Measurements from ENCODE around the gene HLA-E. TPM values are rescaled to one million over a fixed set of nuclear protein-coding genes. Genes with fewer than 3 reads are reported as not detected.
"Not testable (repeated sequence)": the region's sequence is repeated elsewhere in the genome, so short reads cannot be mapped to it uniquely, and the experiment has no call there.

Gene HLA-E
- total RNA-seq, 1 donor from 2014 or later: 94.9 TPM

DNA sequence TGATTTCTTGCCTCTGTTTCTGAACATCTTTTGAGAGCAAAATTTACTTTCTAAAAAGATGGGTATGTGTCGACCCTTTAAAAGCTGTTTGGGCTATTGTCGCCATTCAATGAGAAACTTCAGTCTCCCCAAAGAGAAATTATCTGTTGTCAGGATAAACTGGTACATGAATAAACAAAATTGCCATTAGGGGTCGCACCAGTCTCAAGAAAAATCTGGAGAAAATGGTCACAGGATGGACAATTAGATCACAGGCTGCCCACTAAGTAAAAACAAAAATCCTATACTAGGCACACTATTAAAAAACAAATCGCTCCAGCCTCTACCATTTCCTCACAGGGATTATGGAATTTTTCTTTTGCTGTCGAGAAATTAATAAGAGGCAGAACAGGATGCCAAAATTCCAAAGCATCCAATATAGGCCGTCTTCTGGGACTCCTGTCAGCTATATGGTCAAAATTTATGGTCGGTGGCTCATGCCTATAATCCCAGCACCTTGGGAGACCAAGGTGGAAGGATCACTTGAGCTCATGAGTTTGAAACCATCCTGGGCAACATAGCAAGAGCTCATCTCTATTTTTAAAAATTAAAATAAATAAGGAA, 5.5 kb upstream of the HLA-E start:
- no peaks in the 10 kb centered on the region for H3K9me3 ChIP-seq (ENCODE audit: insufficient read depth, low read depth, low read length)
- H3K4me3 ChIP-seq (ENCODE audit: insufficient read depth, low read depth, low read length): no peak overlapping the region
- no peaks in the 10 kb centered on the region for H3K36me3 ChIP-seq (ENCODE audit: insufficient read depth, low read length)
- no peak for FAIRE-seq
- H2AFZ ChIP-seq (ENCODE audit: low read depth, low read length): no peak overlapping the region
- no peaks in the 10 kb centered on the region for H3K36me3 Mint-ChIP-seq (ENCODE audit: low read depth, unreplicated experiment)
- no peaks in the 10 kb centered on the region for H3K4me1 ChIP-seq (ENCODE audit: insufficient read depth, low read length)
- peaks cover 3% of the 10 kb centered on the region for H3K9me3 Mint-ChIP-seq (ENCODE audit: unreplicated experiment)
- no peak overlapping the region for H3K4me3 Mint-ChIP-seq (ENCODE audit: unreplicated experiment)
- TF ChIP-seq, protein P1, sequence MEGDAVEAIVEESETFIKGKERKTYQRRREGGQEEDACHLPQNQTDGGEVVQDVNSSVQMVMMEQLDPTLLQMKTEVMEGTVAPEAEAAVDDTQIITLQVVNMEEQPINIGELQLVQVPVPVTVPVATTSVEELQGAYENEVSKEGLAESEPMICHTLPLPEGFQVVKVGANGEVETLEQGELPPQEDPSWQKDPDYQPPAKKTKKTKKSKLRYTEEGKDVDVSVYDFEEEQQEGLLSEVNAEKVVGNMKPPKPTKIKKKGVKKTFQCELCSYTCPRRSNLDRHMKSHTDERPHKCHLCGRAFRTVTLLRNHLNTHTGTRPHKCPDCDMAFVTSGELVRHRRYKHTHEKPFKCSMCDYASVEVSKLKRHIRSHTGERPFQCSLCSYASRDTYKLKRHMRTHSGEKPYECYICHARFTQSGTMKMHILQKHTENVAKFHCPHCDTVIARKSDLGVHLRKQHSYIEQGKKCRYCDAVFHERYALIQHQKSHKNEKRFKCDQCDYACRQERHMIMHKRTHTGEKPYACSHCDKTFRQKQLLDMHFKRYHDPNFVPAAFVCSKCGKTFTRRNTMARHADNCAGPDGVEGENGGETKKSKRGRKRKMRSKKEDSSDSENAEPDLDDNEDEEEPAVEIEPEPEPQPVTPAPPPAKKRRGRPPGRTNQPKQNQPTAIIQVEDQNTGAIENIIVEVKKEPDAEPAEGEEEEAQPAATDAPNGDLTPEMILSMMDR (IDR thresholded peaks at IDR 0.05; ENCODE audit: insufficient read depth, low read depth, low read length): peak; percentile 65
- no peak for TF ChIP-seq EZH2 (IDR thresholded peaks at IDR 0.05; ENCODE audit: insufficient read depth, low read length)
- peaks cover 50% of the 10 kb centered on the region for H3K27me3 ChIP-seq (ENCODE audit: insufficient read depth, low read length)
- no peaks in the 10 kb centered on the region for H4K20me1 ChIP-seq (ENCODE audit: insufficient read depth, low read length)
- no peak overlapping the region for H3K4me2 ChIP-seq (ENCODE audit: low read length)
- H3K9ac ChIP-seq (ENCODE audit: low read length): no peak overlapping the region
- peak; percentile 40 for DNase-seq (ENCODE audit: low read depth)
- no peak overlapping the region for H3K27ac Mint-ChIP-seq (ENCODE audit: unreplicated experiment)
- H3K27ac ChIP-seq (ENCODE audit: low read depth, low read length): no peak overlapping the region
- no peaks in the 10 kb centered on the region for H3K79me2 ChIP-seq (ENCODE audit: insufficient read depth, low read length)
- no peaks in the 10 kb centered on the region for H3K4me1 Mint-ChIP-seq (ENCODE audit: low read depth, unreplicated experiment)
- H3K27me3 Mint-ChIP-seq (ENCODE audit: low read depth, unreplicated experiment): peaks cover 36% of the 10 kb centered on the region

DNA sequence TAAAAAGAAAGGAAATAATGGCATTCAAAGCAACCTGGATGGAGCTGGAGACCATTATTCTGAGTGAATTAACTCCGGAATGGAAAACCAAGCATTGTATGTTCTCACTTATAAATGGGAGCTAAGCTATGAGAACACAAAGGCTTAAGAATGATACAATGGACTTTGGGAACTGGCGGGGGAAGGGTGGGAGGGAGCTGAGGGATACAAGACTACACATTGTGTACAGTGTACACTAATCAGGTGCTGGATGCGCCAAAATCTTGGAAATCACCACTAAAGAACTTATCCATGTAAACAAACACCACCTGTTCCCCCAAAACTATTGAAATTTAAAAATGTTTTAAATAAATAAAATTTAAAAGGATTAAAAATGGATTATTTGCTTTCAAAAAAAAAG, 4.1 kb upstream of the HLA-E start:
- H3K9me3 ChIP-seq (ENCODE audit: insufficient read depth, low read depth, low read length): no peaks in the 10 kb centered on the region
- H3K4me3 ChIP-seq (ENCODE audit: insufficient read depth, low read depth, low read length): no peak overlapping the region
- H3K27me3 ChIP-seq (ENCODE audit: insufficient read depth, low read length): peaks cover 38% of the 10 kb centered on the region
- H2AFZ ChIP-seq (ENCODE audit: low read depth, low read length): no peak overlapping the region
- H3K36me3 ChIP-seq (ENCODE audit: insufficient read depth, low read length): no peaks in the 10 kb centered on the region
- Mint-ChIP-seq H3K4me1 (ENCODE audit: low read depth, unreplicated experiment) (peaks cover 1% of the 10 kb centered on the region), H3K9me3 (ENCODE audit: unreplicated experiment) (peaks cover 3% of the 10 kb centered on the region), H3K27me3 (ENCODE audit: low read depth, unreplicated experiment) (peaks cover 25% of the 10 kb centered on the region), H3K4me3 (ENCODE audit: unreplicated experiment) (no peak overlapping the region), H3K36me3 (ENCODE audit: low read depth, unreplicated experiment) (peaks cover 1% of the 10 kb centered on the region), H3K27ac (ENCODE audit: unreplicated experiment) (no peak overlapping the region)
- H3K27ac ChIP-seq (ENCODE audit: low read depth, low read length): no peak overlapping the region
- peaks cover 2% of the 10 kb centered on the region for H4K20me1 ChIP-seq (ENCODE audit: insufficient read depth, low read length)
- TF ChIP-seq EZH2 (IDR thresholded peaks at IDR 0.05; ENCODE audit: insufficient read depth, low read length): no peak
- TF ChIP-seq, protein P1 (IDR thresholded peaks at IDR 0.05; ENCODE audit: insufficient read depth, low read depth, low read length): no peak
- no peak for DNase-seq (ENCODE audit: low read depth)
- H3K9ac ChIP-seq (ENCODE audit: low read length): no peak overlapping the region
- H3K4me2 ChIP-seq (ENCODE audit: low read length): no peak overlapping the region
- H3K79me2 ChIP-seq (ENCODE audit: insufficient read depth, low read length): peaks cover 5% of the 10 kb centered on the region
- H3K4me1 ChIP-seq (ENCODE audit: insufficient read depth, low read length): peaks cover 1% of the 10 kb centered on the region
- no peak for FAIRE-seq

DNA sequence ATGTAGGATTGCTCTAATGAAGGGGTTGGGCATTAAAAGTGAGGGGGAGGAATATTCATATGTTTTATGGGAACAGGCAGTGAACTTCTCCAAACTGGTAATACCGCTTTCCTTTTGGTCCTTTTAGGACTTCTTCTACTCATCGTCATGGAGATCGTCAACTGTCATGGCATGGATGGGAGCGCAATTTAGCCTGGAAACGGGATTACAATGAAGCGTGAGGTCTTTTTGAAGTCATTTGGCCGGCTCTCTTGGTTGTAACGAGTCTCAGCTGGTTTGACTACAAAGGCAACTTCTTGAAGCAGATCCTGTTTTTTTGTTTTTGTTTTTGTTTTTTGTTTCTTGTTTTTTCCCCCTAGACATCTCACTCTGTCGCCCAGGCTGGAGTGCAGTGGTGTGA, 1.4 kb upstream of the HLA-E start:
- peaks cover 27% of the 10 kb centered on the region for H4K20me1 ChIP-seq (ENCODE audit: insufficient read depth, low read length)
- peaks cover 5% of the 10 kb centered on the region for H3K27me3 Mint-ChIP-seq (ENCODE audit: low read depth, unreplicated experiment)
- H3K79me2 ChIP-seq (ENCODE audit: insufficient read depth, low read length): peaks cover 18% of the 10 kb centered on the region
- H3K27me3 ChIP-seq (ENCODE audit: insufficient read depth, low read length): peaks cover 17% of the 10 kb centered on the region
- H3K4me1 ChIP-seq (ENCODE audit: insufficient read depth, low read length): peaks cover 5% of the 10 kb centered on the region
- no peak overlapping the region for H3K4me2 ChIP-seq (ENCODE audit: low read length)
- H3K27ac ChIP-seq (ENCODE audit: low read depth, low read length): no peak overlapping the region
- no peak overlapping the region for H3K9ac ChIP-seq (ENCODE audit: low read length)
- peaks cover 3% of the 10 kb centered on the region for H3K9me3 Mint-ChIP-seq (ENCODE audit: unreplicated experiment)
- H3K36me3 Mint-ChIP-seq (ENCODE audit: low read depth, unreplicated experiment): peaks cover 12% of the 10 kb centered on the region
- no peak overlapping the region for H2AFZ ChIP-seq (ENCODE audit: low read depth, low read length)
- H3K9me3 ChIP-seq (ENCODE audit: insufficient read depth, low read depth, low read length): no peaks in the 10 kb centered on the region
- peak overlapping the region; percentile 12 for H3K27ac Mint-ChIP-seq (ENCODE audit: unreplicated experiment)
- DNase-seq (ENCODE audit: low read depth) (no peak), FAIRE-seq (no peak)
- TF ChIP-seq, protein P1 (IDR thresholded peaks at IDR 0.05; ENCODE audit: insufficient read depth, low read depth, low read length): no peak
- no peak for TF ChIP-seq EZH2 (IDR thresholded peaks at IDR 0.05; ENCODE audit: insufficient read depth, low read length)
- H3K4me3 ChIP-seq (ENCODE audit: insufficient read depth, low read depth, low read length): no peak overlapping the region
- peaks cover 12% of the 10 kb centered on the region for H3K36me3 ChIP-seq (ENCODE audit: insufficient read depth, low read length)
- H3K4me1 Mint-ChIP-seq (ENCODE audit: low read depth, unreplicated experiment): peaks cover 10% of the 10 kb centered on the region
- no peak overlapping the region for H3K4me3 Mint-ChIP-seq (ENCODE audit: unreplicated experiment)

DNA sequence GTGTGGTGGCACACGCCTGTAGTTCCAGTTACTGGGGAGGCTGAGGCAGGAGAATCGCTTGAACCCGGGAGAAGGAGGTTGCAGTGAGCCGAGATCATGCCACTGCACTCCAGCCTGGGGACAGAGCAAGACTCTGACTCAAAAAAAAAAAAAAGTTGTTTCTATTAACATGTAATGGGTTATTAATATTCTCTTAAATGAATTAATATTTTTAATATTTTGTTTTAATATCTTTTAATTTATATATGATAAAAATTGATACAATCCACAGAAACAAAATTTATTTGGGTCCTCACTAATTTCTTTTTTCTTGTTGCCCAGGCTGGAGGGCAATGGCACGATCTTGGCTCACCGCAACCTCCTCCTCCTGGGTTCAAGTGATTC, 620 bp upstream of the HLA-E start:
- Mint-ChIP-seq H3K36me3 (ENCODE audit: low read depth, unreplicated experiment) (peaks cover 12% of the 10 kb centered on the region), H3K27ac (ENCODE audit: unreplicated experiment) (peak overlapping the region; percentile 92), H3K4me3 (ENCODE audit: unreplicated experiment) (peak overlapping the region; percentile 92)
- Histone ChIP-seq H3K4me3 (ENCODE audit: insufficient read depth, low read depth, low read length) (peak overlapping the region; percentile 92), H3K36me3 (ENCODE audit: insufficient read depth, low read length) (peaks cover 16% of the 10 kb centered on the region), H2AFZ (ENCODE audit: low read depth, low read length) (peak overlapping the region; percentile 59), H3K9ac (ENCODE audit: low read length) (peak overlapping the region; percentile 93), H3K79me2 (ENCODE audit: insufficient read depth, low read length) (peaks cover 18% of the 10 kb centered on the region), H3K4me2 (ENCODE audit: low read length) (peak overlapping the region; percentile 90), H3K27me3 (ENCODE audit: insufficient read depth, low read length) (peaks cover 11% of the 10 kb centered on the region), H3K27ac (ENCODE audit: low read depth, low read length) (peak overlapping the region; percentile 19), H4K20me1 (ENCODE audit: insufficient read depth, low read length) (peaks cover 27% of the 10 kb centered on the region)
- not testable (repeated sequence) for H3K4me1 Mint-ChIP-seq (ENCODE audit: low read depth, unreplicated experiment); H3K4me1 ChIP-seq (ENCODE audit: insufficient read depth, low read length); H3K9me3 ChIP-seq (ENCODE audit: insufficient read depth, low read depth, low read length); FAIRE-seq; DNase-seq (ENCODE audit: low read depth); H3K27me3 Mint-ChIP-seq (ENCODE audit: low read depth, unreplicated experiment); H3K9me3 Mint-ChIP-seq (ENCODE audit: unreplicated experiment)

Measured in astrocyte (in vitro differentiated cells and primary cell).